WTC11 (cell line): ENCODE measurements around the gene GALNT13. TPM values are rescaled to one million over a fixed set of nuclear protein-coding genes. Genes with fewer than 3 reads are reported as not detected.

Experiments
- ATAC-seq: fragments of 200-7000 bp; cut with Tn5 transposase; 2 replicates; pipeline ENCODE4 v1.10.0; 2021; ENCODE audit warnings: mild to moderate bottlenecking, moderate library complexity
- CTCF ChIA-PET: fragments of 300-600 bp; sonication (Branson Sonifier 250); formaldehyde crosslinking; loops from one replicate; lab custom pipeline; 2021; ENCODE audit warnings: antibody characterized with exemption; lab: Charles Lee
- POLR2A ChIA-PET: fragments of 350-600 bp; sonication (Branson Sonifier 250); formaldehyde crosslinking; loops from one replicate; lab custom pipeline; 2021; ENCODE audit warnings: antibody characterized with exemption; lab: Charles Lee
- DNase-seq: peaks from one replicate; pipeline ENCODE4 v3.0.0; 2021; ENCODE audit warnings: low spot score
- H3K27ac Mint-ChIP-seq: 2 replicates; pipeline ENCODE4 v1.8.0; 2021; ENCODE audit warnings: mixed read lengths
- H3K27me3 Mint-ChIP-seq: 2 replicates; pipeline ENCODE4 v1.8.0; 2021; ENCODE audit warnings: low read depth, mild to moderate bottlenecking, moderate library complexity, mixed read lengths
- H3K36me3 Mint-ChIP-seq: 2 replicates; pipeline ENCODE4 v1.8.0; 2021; ENCODE audit warnings: mixed read lengths
- H3K4me1 Mint-ChIP-seq: 2 replicates; pipeline ENCODE4 v1.8.0; 2022; ENCODE audit warnings: mixed read lengths
- H3K4me3 Mint-ChIP-seq: 2 replicates; pipeline ENCODE4 v1.8.0; 2021; ENCODE audit warnings: mild to moderate bottlenecking, moderate library complexity, mixed read lengths
- H3K9me3 Mint-ChIP-seq: 2 replicates; pipeline ENCODE4 v1.8.0; 2021; ENCODE audit warnings: mixed read lengths
- EMX1 ChIP-seq: fragments of 250-450 bp; sonication (Bioruptor Pico); IDR thresholded peaks from 2 replicates; pipeline ENCODE4 v1.8.0; 2021; ENCODE audit warnings: mild to moderate bottlenecking
- HMGA2 ChIP-seq: fragments of 250-450 bp; sonication (Bioruptor Pico); IDR thresholded peaks from 2 replicates; pipeline ENCODE4 v1.4.0; 2021; ENCODE audit warnings: mild to moderate bottlenecking, moderate library complexity
- MLX ChIP-seq: sonication (generic); formaldehyde crosslinking; IDR thresholded peaks from 2 replicates; pipeline ENCODE4 v1.8.1; 2023; ENCODE audit warnings: mild to moderate bottlenecking, missing genetic modification reagents, moderate library complexity
- NFYB ChIP-seq: sonication (generic); formaldehyde crosslinking; conservative IDR thresholded peaks from 2 replicates; pipeline ENCODE4 v1.8.0; 2022; ENCODE audit warnings: low read depth, missing genetic modification reagents
- PRDM15 ChIP-seq: sonication (generic); formaldehyde crosslinking; IDR thresholded peaks from 2 replicates; pipeline ENCODE4 v1.8.0; 2022; ENCODE audit warnings: missing genetic modification reagents
- ZNF263 ChIP-seq: sonication (generic); formaldehyde crosslinking; IDR thresholded peaks from 2 replicates; pipeline ENCODE4 v1.8.1; 2022; ENCODE audit warnings: low read depth, mild to moderate bottlenecking, moderate library complexity, missing genetic modification reagents
- ZSCAN18 ChIP-seq: fragments of 250-450 bp; sonication (Bioruptor Pico); IDR thresholded peaks from 2 replicates; pipeline ENCODE4 v2.1.2; 2022; ENCODE audit warnings: mild to moderate bottlenecking, moderate library complexity
- total RNA-seq: library from RNA; stranded (reverse); gene quantifications from 3 replicates; pipeline ENCODE4 v1.2.3, GENCODE V29; 2021
- TF ChIP-seq, protein P1 (sequence below): sonication (generic); formaldehyde crosslinking; IDR thresholded peaks from 2 replicates; pipeline ENCODE4 v1.8.0; 2023; ENCODE audit warnings: missing genetic modification reagents, mild to moderate bottlenecking, borderline replicate concordance
- TF ChIP-seq, protein P2 (sequence below): sonication (generic); formaldehyde crosslinking; conservative IDR thresholded peaks from 2 replicates; pipeline ENCODE4 v1.8.1; 2023; ENCODE audit warnings: mild to moderate bottlenecking, low read depth, missing genetic modification reagents, moderate library complexity
- TF ChIP-seq, protein P3 (sequence below): sonication (generic); formaldehyde crosslinking; IDR thresholded peaks from 2 replicates; pipeline ENCODE4 v1.8.1; 2022; ENCODE audit warnings: mild to moderate bottlenecking, moderate library complexity, missing genetic modification reagents
- TF ChIP-seq, protein P4 (sequence below): sonication (generic); formaldehyde crosslinking; IDR thresholded peaks from 2 replicates; pipeline ENCODE4 v1.8.1; 2023; ENCODE audit warnings: mild to moderate bottlenecking, missing genetic modification reagents

GALNT13 gene
- total RNA-seq, 1 experiment from 2014 or later = 9.9 TPM

DNA sequence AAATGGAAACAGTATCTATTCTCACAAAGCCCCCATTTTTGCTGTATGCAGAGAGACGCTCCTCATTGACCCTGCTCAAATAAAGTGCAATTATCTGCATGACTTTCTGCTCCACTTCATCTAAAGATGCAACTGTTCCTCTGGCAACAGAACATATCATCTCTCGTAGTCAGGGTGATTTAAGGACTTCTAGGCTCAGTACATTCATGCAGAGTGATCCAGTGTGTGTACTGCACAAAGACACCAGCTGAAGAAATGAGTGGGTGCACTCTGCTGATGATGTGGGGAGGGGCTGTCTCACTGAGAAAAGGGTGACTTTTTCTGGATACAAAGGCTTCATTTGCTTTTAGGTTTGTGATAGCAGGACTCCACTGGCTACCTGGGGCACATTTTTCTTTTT, 355.2 kb downstream of the GALNT13 start (continued):
- TF ChIP-seq, protein P1, sequence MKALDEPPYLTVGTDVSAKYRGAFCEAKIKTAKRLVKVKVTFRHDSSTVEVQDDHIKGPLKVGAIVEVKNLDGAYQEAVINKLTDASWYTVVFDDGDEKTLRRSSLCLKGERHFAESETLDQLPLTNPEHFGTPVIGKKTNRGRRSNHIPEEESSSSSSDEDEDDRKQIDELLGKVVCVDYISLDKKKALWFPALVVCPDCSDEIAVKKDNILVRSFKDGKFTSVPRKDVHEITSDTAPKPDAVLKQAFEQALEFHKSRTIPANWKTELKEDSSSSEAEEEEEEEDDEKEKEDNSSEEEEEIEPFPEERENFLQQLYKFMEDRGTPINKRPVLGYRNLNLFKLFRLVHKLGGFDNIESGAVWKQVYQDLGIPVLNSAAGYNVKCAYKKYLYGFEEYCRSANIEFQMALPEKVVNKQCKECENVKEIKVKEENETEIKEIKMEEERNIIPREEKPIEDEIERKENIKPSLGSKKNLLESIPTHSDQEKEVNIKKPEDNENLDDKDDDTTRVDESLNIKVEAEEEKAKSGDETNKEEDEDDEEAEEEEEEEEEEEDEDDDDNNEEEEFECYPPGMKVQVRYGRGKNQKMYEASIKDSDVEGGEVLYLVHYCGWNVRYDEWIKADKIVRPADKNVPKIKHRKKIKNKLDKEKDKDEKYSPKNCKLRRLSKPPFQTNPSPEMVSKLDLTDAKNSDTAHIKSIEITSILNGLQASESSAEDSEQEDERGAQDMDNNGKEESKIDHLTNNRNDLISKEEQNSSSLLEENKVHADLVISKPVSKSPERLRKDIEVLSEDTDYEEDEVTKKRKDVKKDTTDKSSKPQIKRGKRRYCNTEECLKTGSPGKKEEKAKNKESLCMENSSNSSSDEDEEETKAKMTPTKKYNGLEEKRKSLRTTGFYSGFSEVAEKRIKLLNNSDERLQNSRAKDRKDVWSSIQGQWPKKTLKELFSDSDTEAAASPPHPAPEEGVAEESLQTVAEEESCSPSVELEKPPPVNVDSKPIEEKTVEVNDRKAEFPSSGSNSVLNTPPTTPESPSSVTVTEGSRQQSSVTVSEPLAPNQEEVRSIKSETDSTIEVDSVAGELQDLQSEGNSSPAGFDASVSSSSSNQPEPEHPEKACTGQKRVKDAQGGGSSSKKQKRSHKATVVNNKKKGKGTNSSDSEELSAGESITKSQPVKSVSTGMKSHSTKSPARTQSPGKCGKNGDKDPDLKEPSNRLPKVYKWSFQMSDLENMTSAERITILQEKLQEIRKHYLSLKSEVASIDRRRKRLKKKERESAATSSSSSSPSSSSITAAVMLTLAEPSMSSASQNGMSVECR (CRISPR knock-in tag) = no peak
- TF ChIP-seq, protein P2, sequence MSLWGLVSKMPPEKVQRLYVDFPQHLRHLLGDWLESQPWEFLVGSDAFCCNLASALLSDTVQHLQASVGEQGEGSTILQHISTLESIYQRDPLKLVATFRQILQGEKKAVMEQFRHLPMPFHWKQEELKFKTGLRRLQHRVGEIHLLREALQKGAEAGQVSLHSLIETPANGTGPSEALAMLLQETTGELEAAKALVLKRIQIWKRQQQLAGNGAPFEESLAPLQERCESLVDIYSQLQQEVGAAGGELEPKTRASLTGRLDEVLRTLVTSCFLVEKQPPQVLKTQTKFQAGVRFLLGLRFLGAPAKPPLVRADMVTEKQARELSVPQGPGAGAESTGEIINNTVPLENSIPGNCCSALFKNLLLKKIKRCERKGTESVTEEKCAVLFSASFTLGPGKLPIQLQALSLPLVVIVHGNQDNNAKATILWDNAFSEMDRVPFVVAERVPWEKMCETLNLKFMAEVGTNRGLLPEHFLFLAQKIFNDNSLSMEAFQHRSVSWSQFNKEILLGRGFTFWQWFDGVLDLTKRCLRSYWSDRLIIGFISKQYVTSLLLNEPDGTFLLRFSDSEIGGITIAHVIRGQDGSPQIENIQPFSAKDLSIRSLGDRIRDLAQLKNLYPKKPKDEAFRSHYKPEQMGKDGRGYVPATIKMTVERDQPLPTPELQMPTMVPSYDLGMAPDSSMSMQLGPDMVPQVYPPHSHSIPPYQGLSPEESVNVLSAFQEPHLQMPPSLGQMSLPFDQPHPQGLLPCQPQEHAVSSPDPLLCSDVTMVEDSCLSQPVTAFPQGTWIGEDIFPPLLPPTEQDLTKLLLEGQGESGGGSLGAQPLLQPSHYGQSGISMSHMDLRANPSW = no peak
- TF ChIP-seq PRDM15 (CRISPR knock-in tag) = no peak
- no peak for TF ChIP-seq EMX1 (CRISPR knock-in tag)
- TF ChIP-seq MLX = no peak
- no peak for TF ChIP-seq ZNF263

DNA sequence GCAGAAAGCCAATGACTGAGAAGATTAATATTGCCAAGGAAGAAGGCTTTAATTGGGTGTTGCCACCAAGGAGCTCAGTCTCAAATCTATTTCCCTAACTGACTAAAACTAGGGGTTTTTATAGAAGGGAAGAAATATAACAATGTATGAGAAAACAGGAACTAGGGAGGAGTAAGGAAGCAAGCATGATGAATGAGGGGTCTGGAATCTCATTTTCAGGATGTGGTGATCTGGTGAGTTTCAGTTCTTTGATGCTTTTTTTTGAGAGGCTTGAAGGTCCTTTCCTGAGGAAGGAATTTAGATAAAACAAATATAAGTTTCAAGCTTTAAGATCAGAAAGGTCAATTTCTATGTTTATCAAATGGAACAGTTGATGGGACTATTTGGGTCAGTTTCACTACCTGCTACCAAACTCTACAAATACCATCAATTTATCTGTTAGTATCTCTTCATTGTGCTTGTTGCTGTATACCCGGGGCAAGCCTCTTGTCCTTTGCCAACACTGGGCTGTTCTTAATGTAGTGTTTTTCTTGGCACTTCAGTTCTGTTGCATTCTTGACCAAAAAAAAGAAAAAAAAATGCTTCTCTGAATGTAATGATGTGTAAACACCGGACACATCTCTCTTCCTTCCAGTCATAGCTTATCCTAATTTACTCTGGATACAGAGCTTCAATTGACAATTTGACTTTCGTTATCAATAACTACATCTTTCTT, 357.0 kb downstream of the GALNT13 start:
- Mint-ChIP-seq H3K36me3 (no peaks in the 10 kb centered on the region), H3K9me3 (no peaks in the 10 kb centered on the region), H3K4me1 (no peaks in the 10 kb centered on the region), H3K27ac (no peak overlapping the region), H3K27me3 (no peaks in the 10 kb centered on the region; the same call in 1 of the 2 replicates), H3K4me3 (no peak overlapping the region)
- CTCF ChIA-PET = no interaction called here
- no peak for DNase-seq
- POLR2A ChIA-PET = no interaction called here
- no peak for ATAC-seq
- TF ChIP-seq, protein P3, sequence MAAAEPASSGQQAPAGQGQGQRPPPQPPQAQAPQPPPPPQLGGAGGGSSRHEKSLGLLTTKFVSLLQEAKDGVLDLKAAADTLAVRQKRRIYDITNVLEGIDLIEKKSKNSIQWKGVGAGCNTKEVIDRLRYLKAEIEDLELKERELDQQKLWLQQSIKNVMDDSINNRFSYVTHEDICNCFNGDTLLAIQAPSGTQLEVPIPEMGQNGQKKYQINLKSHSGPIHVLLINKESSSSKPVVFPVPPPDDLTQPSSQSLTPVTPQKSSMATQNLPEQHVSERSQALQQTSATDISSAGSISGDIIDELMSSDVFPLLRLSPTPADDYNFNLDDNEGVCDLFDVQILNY (CRISPR knock-in tag) = no peak
- TF ChIP-seq, protein P4, sequence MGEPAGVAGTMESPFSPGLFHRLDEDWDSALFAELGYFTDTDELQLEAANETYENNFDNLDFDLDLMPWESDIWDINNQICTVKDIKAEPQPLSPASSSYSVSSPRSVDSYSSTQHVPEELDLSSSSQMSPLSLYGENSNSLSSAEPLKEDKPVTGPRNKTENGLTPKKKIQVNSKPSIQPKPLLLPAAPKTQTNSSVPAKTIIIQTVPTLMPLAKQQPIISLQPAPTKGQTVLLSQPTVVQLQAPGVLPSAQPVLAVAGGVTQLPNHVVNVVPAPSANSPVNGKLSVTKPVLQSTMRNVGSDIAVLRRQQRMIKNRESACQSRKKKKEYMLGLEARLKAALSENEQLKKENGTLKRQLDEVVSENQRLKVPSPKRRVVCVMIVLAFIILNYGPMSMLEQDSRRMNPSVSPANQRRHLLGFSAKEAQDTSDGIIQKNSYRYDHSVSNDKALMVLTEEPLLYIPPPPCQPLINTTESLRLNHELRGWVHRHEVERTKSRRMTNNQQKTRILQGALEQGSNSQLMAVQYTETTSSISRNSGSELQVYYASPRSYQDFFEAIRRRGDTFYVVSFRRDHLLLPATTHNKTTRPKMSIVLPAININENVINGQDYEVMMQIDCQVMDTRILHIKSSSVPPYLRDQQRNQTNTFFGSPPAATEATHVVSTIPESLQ (CRISPR knock-in tag) = no peak
- TF ChIP-seq ZSCAN18 = no peak
- no peak for TF ChIP-seq NFYB
- no peak for TF ChIP-seq HMGA2 (CRISPR knock-in tag)
- TF ChIP-seq ZNF263 = no peak
